ENCODE measurements around the gene CMTM4.

CMTM4 gene

DNA sequence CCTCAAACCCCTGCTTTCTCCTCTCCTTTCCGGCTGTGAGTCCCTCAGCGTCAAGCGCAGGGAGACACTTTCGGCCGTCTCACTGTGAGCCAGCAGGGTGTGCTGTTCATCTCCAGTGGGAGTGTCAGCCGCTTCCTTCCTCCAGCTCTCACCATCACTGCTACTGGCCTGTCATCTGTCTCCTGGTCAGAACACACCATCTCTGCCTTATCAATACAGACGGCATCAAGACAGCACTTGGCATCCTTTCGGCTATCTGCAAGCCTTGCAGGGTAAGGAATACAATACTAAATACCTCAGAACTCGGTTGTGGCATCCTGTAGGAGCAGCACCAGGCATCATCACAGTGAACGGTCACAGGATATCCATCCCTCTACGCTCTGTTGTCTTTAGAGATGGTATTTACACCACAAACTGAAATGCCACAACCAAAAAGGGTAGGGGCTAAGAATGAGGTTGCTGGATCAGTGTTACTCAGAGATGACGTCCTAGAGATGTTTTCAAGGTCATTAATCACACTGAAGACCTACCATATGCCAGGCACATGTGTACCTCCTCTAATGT lies 20.7 kb upstream of the CMTM4 start:
- DNase-seq = no peak
- no peak overlapping the region for H3K27ac Mint-ChIP-seq
- H3K9me3 Mint-ChIP-seq = no peaks in the 10 kb centered on the region
- no peaks in the 10 kb centered on the region for H3K4me1 Mint-ChIP-seq (ENCODE audit: low read depth)
- no peak overlapping the region for H3K4me3 Mint-ChIP-seq
- H3K36me3 Mint-ChIP-seq (ENCODE audit: low read depth) = peaks cover 39% of the 10 kb centered on the region
- peaks cover 3% of the 10 kb centered on the region for H3K27me3 Mint-ChIP-seq

DNA sequence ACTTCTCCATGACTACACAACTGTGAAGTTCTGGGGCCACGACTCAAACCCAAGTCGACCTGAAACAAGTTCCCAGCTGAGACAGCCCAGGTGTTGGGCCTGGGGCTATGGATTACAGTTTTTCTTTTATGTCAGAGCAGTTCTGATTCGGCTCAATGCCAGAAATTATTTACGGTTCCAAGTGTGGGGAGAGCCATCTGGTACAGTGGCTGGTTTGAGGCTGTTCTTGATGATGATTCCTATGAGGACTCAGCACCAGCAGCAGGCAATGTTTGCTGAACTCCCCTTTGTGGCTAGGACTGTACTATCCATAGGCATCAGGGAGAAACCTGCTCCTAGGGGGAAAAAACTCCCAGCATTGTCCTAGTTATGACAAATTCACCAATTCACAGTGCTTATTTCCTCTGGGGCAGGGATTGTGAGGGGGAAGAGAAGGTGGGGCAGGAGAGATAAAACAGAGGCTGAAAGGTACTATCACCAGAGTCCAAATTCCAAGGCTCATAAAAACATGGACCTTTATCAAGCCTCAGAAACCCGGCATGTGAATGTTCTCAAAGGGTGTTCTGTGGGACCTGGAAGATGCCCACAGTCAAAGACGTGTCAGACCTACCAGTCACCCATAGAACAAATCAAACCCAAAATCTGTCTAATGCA lies 18.2 kb upstream of the CMTM4 start:
- DNase-seq = no peak
- H3K27ac Mint-ChIP-seq = no peak overlapping the region
- no peaks in the 10 kb centered on the region for H3K9me3 Mint-ChIP-seq
- H3K4me3 Mint-ChIP-seq = no peak overlapping the region
- H3K27me3 Mint-ChIP-seq = peaks cover 3% of the 10 kb centered on the region
- peaks cover 18% of the 10 kb centered on the region for H3K36me3 Mint-ChIP-seq (ENCODE audit: low read depth)
- no peaks in the 10 kb centered on the region for H3K4me1 Mint-ChIP-seq (ENCODE audit: low read depth)

GRCh38 chr16:66714062-66714461 lies 17.5 kb upstream of the CMTM4 start:
- Mint-ChIP-seq H3K9me3 (no peaks in the 10 kb centered on the region), H3K4me1 (ENCODE audit: low read depth) (no peaks in the 10 kb centered on the region)

GRCh38 chr16:66713076-66713475 lies 16.5 kb upstream of the CMTM4 start:
- Mint-ChIP-seq H3K36me3 (ENCODE audit: low read depth) (peaks cover 6% of the 10 kb centered on the region), H3K27me3 (peaks cover 3% of the 10 kb centered on the region), H3K4me1 (ENCODE audit: low read depth) (no peaks in the 10 kb centered on the region), H3K27ac (no peak overlapping the region), H3K9me3 (no peaks in the 10 kb centered on the region), H3K4me3 (no peak overlapping the region)
- DNase-seq = no peak

More at GRCh38 chr16:66714062-66714461, 17.5 kb upstream of the CMTM4 start:
- H3K27ac Mint-ChIP-seq = no peak overlapping the region
- H3K4me3 Mint-ChIP-seq = no peak overlapping the region
- DNase-seq = no peak
- peaks cover 3% of the 10 kb centered on the region for H3K27me3 Mint-ChIP-seq
- H3K36me3 Mint-ChIP-seq (ENCODE audit: low read depth) = peaks cover 12% of the 10 kb centered on the region

DNA sequence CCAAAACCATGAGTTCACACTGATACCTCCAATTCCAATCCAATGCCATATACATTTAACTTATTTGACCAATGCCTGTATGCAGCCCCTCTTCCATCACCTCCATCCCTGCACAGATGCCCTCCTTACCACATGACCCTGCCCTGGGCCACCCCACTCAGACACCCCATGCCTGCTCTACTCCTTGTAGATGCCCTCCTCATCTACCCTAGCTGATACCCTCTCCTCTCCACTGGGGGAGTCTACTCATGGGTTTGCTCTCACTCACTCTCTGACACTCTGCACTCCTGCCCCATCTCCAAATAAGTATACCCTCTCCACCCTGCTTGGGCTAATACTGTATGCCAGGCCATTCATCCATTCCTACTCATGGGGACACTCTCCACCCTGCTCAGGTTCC lies 16.0 kb upstream of the CMTM4 start:
- Mint-ChIP-seq H3K27me3 (peaks cover 4% of the 10 kb centered on the region), H3K9me3 (no peaks in the 10 kb centered on the region), H3K4me1 (ENCODE audit: low read depth) (no peaks in the 10 kb centered on the region), H3K36me3 (ENCODE audit: low read depth) (peaks cover 2% of the 10 kb centered on the region), H3K4me3 (no peak overlapping the region), H3K27ac (no peak overlapping the region)
- no peak for DNase-seq

- DNase-seq = no peak
- Mint-ChIP-seq H3K36me3 (ENCODE audit: low read depth) (no peaks in the 10 kb centered on the region), H3K4me3 (no peak overlapping the region), H3K27ac (no peak overlapping the region), H3K27me3 (peaks cover 7% of the 10 kb centered on the region), H3K9me3 (no peaks in the 10 kb centered on the region), H3K4me1 (ENCODE audit: low read depth) (no peaks in the 10 kb centered on the region)
These were observed 15.0 kb upstream of the CMTM4 start for GRCh38 chr16:66711581-66711980.

- Mint-ChIP-seq H3K27me3 (peaks cover 12% of the 10 kb centered on the region), H3K4me1 (ENCODE audit: low read depth) (no peaks in the 10 kb centered on the region), H3K27ac (no peak overlapping the region), H3K36me3 (ENCODE audit: low read depth) (no peaks in the 10 kb centered on the region), H3K9me3 (no peaks in the 10 kb centered on the region), H3K4me3 (no peak overlapping the region)
- no peak for DNase-seq
These were observed 9.9 kb upstream of the CMTM4 start for GRCh38 chr16:66706506-66706880.

DNA sequence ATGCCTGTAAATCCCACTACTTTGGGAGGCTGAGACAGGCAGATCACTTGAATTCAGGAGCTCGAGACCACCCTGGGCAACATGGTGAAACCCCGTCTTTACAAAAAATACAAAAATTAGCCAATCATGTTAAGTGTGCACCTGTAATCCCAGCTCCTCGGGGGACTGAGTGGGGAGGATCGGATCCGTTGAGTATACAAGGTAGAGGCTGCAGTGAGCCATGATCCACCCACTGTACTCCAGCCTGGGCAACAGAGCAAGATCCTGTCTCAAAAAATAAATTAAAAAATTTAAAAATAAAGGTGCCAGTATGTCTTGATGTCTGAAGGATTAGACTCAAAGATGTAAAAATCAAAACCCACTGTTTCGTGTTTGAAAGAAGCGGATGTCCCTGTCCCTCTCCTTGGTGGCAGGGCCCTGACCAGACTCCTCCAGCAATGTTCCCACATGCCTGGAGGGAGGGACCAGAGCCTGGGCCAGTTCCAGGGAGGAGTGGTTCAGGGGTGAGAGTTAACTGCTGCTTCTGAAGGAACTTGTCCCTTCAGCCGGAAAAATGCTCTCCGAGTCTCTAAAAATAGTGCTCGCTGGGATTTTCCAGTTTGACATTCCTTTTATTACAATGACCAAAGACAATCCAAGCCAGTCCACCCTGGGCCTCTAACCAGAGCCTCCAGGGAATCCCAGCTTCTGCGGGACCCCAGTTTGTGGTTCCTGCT lies 9.4 kb upstream of the CMTM4 start:
- Mint-ChIP-seq H3K36me3 (ENCODE audit: low read depth) (no peaks in the 10 kb centered on the region), H3K4me3 (no peak overlapping the region), H3K27ac (no peak overlapping the region), H3K4me1 (ENCODE audit: low read depth) (no peaks in the 10 kb centered on the region), H3K27me3 (peaks cover 12% of the 10 kb centered on the region), H3K9me3 (no peaks in the 10 kb centered on the region)
- no peak for DNase-seq

DNA sequence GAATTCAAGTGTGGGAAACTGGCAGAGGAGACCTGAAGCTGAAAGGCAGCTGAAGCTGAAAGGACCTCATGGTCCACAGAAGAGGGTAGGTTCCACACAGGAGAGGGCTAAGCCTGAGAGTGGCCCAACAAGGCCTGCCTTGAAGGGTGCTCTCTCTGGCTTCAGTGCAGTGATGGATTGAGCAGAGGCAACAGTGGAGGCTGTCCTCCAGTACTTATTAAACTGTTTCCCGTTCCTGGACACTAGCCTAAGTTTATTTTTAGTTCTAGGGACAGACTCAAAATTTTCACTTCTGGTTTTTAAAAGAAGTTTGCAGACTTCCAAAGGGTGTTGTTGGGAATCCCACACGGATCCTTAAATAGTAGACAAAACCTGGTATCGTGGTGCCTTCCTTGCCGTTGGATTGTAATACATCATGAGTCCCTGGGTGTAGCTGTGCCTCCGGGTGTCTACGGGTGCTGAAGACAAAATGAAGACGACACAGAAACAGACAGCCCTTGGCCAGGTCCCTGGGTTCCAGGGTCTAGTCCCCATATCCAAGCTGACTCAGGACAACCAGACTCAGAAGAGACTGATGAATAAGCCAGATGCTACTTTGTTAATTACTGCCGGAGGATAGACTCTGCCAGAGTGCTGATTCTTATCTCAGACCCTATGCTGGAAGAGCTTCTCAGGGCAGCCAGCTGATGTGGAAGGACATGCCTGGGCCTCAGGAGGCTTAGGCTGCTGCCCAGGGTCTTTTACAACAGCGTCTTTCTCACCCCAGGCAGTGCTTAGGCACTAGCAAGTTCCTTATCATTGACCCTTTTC lies 7.1 kb upstream of the CMTM4 start:
- Mint-ChIP-seq H3K27ac (no peak overlapping the region), H3K4me3 (no peak overlapping the region), H3K36me3 (ENCODE audit: low read depth) (no peaks in the 10 kb centered on the region), H3K9me3 (no peaks in the 10 kb centered on the region), H3K27me3 (peaks cover 12% of the 10 kb centered on the region), H3K4me1 (ENCODE audit: low read depth) (no peaks in the 10 kb centered on the region)
- no peak for DNase-seq

- Mint-ChIP-seq H3K27me3 (peaks cover 10% of the 10 kb centered on the region), H3K36me3 (ENCODE audit: low read depth) (no peaks in the 10 kb centered on the region), H3K27ac (no peak overlapping the region), H3K9me3 (no peaks in the 10 kb centered on the region), H3K4me3 (no peak overlapping the region), H3K4me1 (ENCODE audit: low read depth) (peaks cover 7% of the 10 kb centered on the region)
- DNase-seq = no peak
These were observed 5.0 kb upstream of the CMTM4 start for GRCh38 chr16:66701516-66701915.

DNA sequence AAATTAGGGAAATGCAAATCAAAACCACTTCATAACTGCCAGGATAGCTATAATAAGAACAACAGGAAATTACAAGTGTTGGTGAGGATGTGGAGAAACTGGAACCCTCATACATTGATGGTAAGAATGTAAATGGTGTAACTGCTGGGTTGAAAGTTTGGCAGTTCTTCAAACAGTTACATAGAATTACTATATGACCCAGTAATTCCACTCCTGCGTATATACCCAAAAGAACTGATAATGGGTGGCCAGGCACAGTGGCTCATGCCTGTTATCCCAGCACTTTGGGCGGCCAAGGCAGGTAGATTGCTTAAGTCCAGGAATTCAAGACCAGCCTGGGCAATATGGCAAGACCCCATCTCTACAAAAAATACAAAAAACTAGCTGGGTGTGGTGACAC lies 4.5 kb upstream of the CMTM4 start:
- no peaks in the 10 kb centered on the region for H3K9me3 Mint-ChIP-seq
- no peak overlapping the region for H3K27ac Mint-ChIP-seq
- no peaks in the 10 kb centered on the region for H3K36me3 Mint-ChIP-seq (ENCODE audit: low read depth)
- DNase-seq = no peak
- H3K4me1 Mint-ChIP-seq (ENCODE audit: low read depth) = peaks cover 7% of the 10 kb centered on the region
- H3K4me3 Mint-ChIP-seq = no peak overlapping the region
- peaks cover 8% of the 10 kb centered on the region for H3K27me3 Mint-ChIP-seq

DNA sequence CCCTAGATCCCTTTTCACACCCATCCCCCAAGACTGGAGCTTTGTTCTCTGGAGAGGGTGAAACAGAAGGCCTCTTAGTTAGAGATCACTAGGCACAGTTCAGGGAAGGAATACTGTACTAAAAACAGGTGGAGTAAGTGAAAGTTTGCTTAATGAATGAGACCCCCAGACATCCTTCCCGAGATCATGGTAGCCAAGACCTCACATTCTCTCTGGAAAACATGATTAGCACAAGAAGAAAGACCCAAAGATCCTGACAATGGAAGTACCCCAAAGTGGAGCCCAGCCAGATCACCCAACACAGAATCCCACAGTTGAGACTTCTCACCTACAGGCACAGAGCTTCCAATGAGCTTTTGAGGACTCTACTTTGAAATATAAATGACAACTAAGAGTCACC lies 3.4 kb upstream of the CMTM4 start:
- Mint-ChIP-seq H3K36me3 (ENCODE audit: low read depth) (no peaks in the 10 kb centered on the region), H3K27me3 (peaks cover 17% of the 10 kb centered on the region), H3K27ac (no peak overlapping the region), H3K4me3 (no peak overlapping the region), H3K4me1 (ENCODE audit: low read depth) (peaks cover 17% of the 10 kb centered on the region), H3K9me3 (no peaks in the 10 kb centered on the region)
- no peak for DNase-seq

GRCh38 chr16:66698046-66698445 lies 1.5 kb upstream of the CMTM4 start:
- Mint-ChIP-seq H3K4me3 (no peak overlapping the region), H3K9me3 (no peaks in the 10 kb centered on the region), H3K4me1 (ENCODE audit: low read depth) (peaks cover 20% of the 10 kb centered on the region), H3K27me3 (peaks cover 16% of the 10 kb centered on the region), H3K27ac (no peak overlapping the region), H3K36me3 (ENCODE audit: low read depth) (no peaks in the 10 kb centered on the region)
- DNase-seq = no peak

GRCh38 chr16:66695935-66696668 lies 441 bp downstream of the CMTM4 start:
- peak overlapping the region; percentile 71 for H3K4me3 Mint-ChIP-seq
- H3K36me3 Mint-ChIP-seq (ENCODE audit: low read depth) = no peaks in the 10 kb centered on the region
- peaks cover 22% of the 10 kb centered on the region for H3K4me1 Mint-ChIP-seq (ENCODE audit: low read depth)
- no peak overlapping the region for H3K27ac Mint-ChIP-seq
- H3K27me3 Mint-ChIP-seq = peaks cover 16% of the 10 kb centered on the region
- no peaks in the 10 kb centered on the region for H3K9me3 Mint-ChIP-seq
- no peak for DNase-seq
